PC-3 (cell line): ENCODE data around the gene LRCH1. TPM values are rescaled to one million over a fixed set of nuclear protein-coding genes. Genes with fewer than 3 reads are reported as not detected.

Experiments
- ATAC-seq: fragments of 200-7000 bp; cut with Tn5 transposase; 2 replicates; pipeline ENCODE4 v1.9.1; 2020; ENCODE audit warnings: mild to moderate bottlenecking, moderate library complexity
- BruUV-seq: library from RNA; stranded (reverse); fragments of 400-500 nt; replicated peaks from 2 replicates; lab custom pipeline; 2021; lab: Mats Ljungman, UMichigan
- CTCF ChIA-PET: fragments of 300-600 bp; sonication (Branson Sonifier 250); formaldehyde crosslinking; loops from one replicate; lab custom pipeline; 2022; ENCODE audit warnings: antibody characterized with exemption; lab: Charles Lee
- POLR2A ChIA-PET: fragments of 300-600 bp; sonication (Branson Sonifier 250); formaldehyde crosslinking; loops from one replicate; lab custom pipeline; 2022; ENCODE audit warnings: antibody characterized with exemption; ENCODE audit not compliant: unreplicated experiment; lab: Charles Lee
- DNase-seq: peaks from one replicate; pipeline ENCODE4 v3.0.0-alpha.2; 2015
- H2AFZ ChIP-seq: fragments of 300-600 bp; sonication (generic); 2 replicates; pipeline ENCODE4 v1.6.0; 2016; ENCODE audit warnings: antibody characterized with exemption, low read length
- H3F3A ChIP-seq: fragments of 300-600 bp; sonication (generic); one replicate; pipeline ENCODE4 v1.6.0; 2017; ENCODE audit warnings: antibody characterized with exemption, low read length, control low read depth, mild to moderate bottlenecking; ENCODE audit not compliant: unreplicated experiment
- H3K27ac ChIP-seq: fragments of 300-600 bp; sonication (generic); 2 replicates; pipeline ENCODE4 v1.5.1; 2016; ENCODE audit warnings: mild to moderate bottlenecking, low read length
- H3K27me3 ChIP-seq: fragments of 300-600 bp; sonication (generic); 2 replicates; pipeline ENCODE4 v1.6.1; 2016; ENCODE audit warnings: low read length, mixed read lengths
- H3K36me3 ChIP-seq: fragments of 300-600 bp; sonication (generic); 2 replicates; pipeline ENCODE4 v1.6.1; 2016; ENCODE audit warnings: low read depth, mixed run types, low read length, mixed read lengths
- H3K4me1 ChIP-seq: fragments of 300-600 bp; sonication (generic); 2 replicates; pipeline ENCODE4 v1.5.1; 2016; ENCODE audit warnings: low read length; ENCODE audit not compliant: insufficient read depth
- H3K4me2 ChIP-seq: fragments of 300-600 bp; sonication (generic); 2 replicates; pipeline ENCODE4 v1.6.0; 2016; ENCODE audit warnings: low read length
- H3K4me3 ChIP-seq: fragments of 300-600 bp; sonication (generic); 2 replicates; pipeline ENCODE4 v1.5.1; 2016; ENCODE audit warnings: mild to moderate bottlenecking, low read length, mixed read lengths
- H3K79me2 ChIP-seq: fragments of 300-600 bp; sonication (generic); 2 replicates; pipeline ENCODE4 v1.6.1; 2017; ENCODE audit warnings: low read length, mixed read lengths
- H3K9ac ChIP-seq: fragments of 300-600 bp; sonication (generic); 2 replicates; pipeline ENCODE4 v1.6.0; 2016; ENCODE audit warnings: mild to moderate bottlenecking, low read length
- H3K9me2 ChIP-seq: fragments of 300-600 bp; sonication (generic); replicated peaks from 2 replicates; pipeline ENCODE4 v1.6.1; 2016; ENCODE audit warnings: mixed run types, low read length, mixed read lengths
- H3K9me3 ChIP-seq: fragments of 300-600 bp; sonication (generic); 2 replicates; pipeline ENCODE4 v1.6.1; 2016; ENCODE audit warnings: low read length, mixed read lengths
- H4K20me1 ChIP-seq: fragments of 300-600 bp; sonication (generic); 2 replicates; pipeline ENCODE4 v1.6.1; 2016; ENCODE audit warnings: low read length, mixed read lengths
- CTCF ChIP-seq: fragments of 300-600 bp; sonication (generic); conservative IDR thresholded peaks from 2 replicates; pipeline ENCODE4 v1.5.1; 2017; ENCODE audit warnings: antibody characterized with exemption, low read depth, mild to moderate bottlenecking, low read length
- EZH2 ChIP-seq: fragments of 300-600 bp; sonication (generic); IDR thresholded peaks from one replicate; pipeline ENCODE4 v1.6.1; 2017; ENCODE audit warnings: antibody characterized with exemption, mild to moderate bottlenecking, low read length; ENCODE audit not compliant: unreplicated experiment
- EZH2phosphoT487 ChIP-seq: fragments of 300-600 bp; sonication (generic); IDR thresholded peaks from 2 replicates; pipeline ENCODE4 v1.6.1; 2018; ENCODE audit warnings: mild to moderate bottlenecking, antibody characterized with exemption, low read length, borderline replicate concordance
- intact Hi-C: fragments of 100-400 bp; cut with micrococcal nuclease; formaldehyde crosslinking; loops from 2 replicates; pipeline ENCODE4 v1.9.0; 2023
- total RNA-seq: library from RNA; depleted of rRNA; stranded (reverse); fragments of >200 nt; gene quantifications from 2 replicates; pipeline ENCODE4 v1.2.3, GENCODE V29; 2014

LRCH1 gene
- total RNA-seq, 1 experiment from 2014 or later: 4.3 TPM

DNA sequence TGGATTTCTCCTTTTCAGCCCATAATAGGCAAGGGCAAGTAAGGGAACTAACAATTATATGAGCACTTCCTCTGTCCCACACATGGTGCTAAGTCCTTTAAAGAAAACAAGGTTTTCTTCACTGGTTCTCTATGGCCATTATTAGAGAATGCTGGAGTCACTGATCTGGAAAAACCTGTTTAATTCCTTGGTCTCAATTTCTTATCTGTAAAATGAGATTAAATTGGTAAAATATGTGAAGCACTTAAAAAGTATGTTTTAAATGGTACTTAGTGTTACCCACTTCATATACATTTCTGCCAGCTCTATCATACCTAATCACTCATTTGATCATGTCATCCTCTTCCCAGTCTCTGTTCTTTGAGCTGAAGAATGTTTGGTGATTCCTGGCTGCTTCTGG lies 39.4 kb downstream of the LRCH1 start:
- Histone ChIP-seq H4K20me1 (peaks cover 6% of the 10 kb centered on the region; the same call in 1 of the 2 replicates), H3K9me2 (no peaks in the 10 kb centered on the region), H2AFZ (no peak overlapping the region), H3F3A (no peaks in the 10 kb centered on the region), H3K4me3 (no peak overlapping the region), H3K27ac (no peak overlapping the region), H3K36me3 (no peaks in the 10 kb centered on the region), H3K79me2 (peaks cover 76% of the 10 kb centered on the region), H3K4me1 (peaks cover 15% of the 10 kb centered on the region), H3K9ac (no peak overlapping the region), H3K9me3 (no peaks in the 10 kb centered on the region), H3K4me2 (no peak overlapping the region), H3K27me3 (no peaks in the 10 kb centered on the region)
- intact Hi-C loops: no loop called here
- no TSS peak for BruUV-seq
- DNase-seq (peak; percentile 3), ATAC-seq (no peak)
- ChIA-PET POLR2A (no interaction called here), CTCF (no interaction called here)
- no peak for TF ChIP-seq EZH2phosphoT487
- TF ChIP-seq EZH2: no peak
- TF ChIP-seq CTCF: no peak

- H3K9ac ChIP-seq: no peak overlapping the region
- POLR2A ChIA-PET: no interaction called here
- peaks cover 11% of the 10 kb centered on the region for H3K4me1 ChIP-seq
- H3K4me3 ChIP-seq: no peak overlapping the region
- H3K4me2 ChIP-seq: no peak overlapping the region
- BruUV-seq: no TSS peak
- H3K79me2 ChIP-seq: peaks cover 70% of the 10 kb centered on the region
- H4K20me1 ChIP-seq: peaks cover 6% of the 10 kb centered on the region; the same call in 1 of the 2 replicates
- DNase-seq (no peak), ATAC-seq (no peak)
- H3K27ac ChIP-seq: no peak overlapping the region
- H3K9me3 ChIP-seq: no peaks in the 10 kb centered on the region
- CTCF ChIA-PET: no interaction called here
- H3K9me2 ChIP-seq: no peaks in the 10 kb centered on the region
- H2AFZ ChIP-seq: no peak overlapping the region
- H3K36me3 ChIP-seq: no peaks in the 10 kb centered on the region
- H3F3A ChIP-seq: no peaks in the 10 kb centered on the region
- no peaks in the 10 kb centered on the region for H3K27me3 ChIP-seq
- intact Hi-C loops: no loop called here
- no peak for TF ChIP-seq CTCF
- TF ChIP-seq EZH2: no peak
- no peak for TF ChIP-seq EZH2phosphoT487
Observed at GRCh38 chr13:46593398-46593797, 40.4 kb downstream of the LRCH1 start.

DNA sequence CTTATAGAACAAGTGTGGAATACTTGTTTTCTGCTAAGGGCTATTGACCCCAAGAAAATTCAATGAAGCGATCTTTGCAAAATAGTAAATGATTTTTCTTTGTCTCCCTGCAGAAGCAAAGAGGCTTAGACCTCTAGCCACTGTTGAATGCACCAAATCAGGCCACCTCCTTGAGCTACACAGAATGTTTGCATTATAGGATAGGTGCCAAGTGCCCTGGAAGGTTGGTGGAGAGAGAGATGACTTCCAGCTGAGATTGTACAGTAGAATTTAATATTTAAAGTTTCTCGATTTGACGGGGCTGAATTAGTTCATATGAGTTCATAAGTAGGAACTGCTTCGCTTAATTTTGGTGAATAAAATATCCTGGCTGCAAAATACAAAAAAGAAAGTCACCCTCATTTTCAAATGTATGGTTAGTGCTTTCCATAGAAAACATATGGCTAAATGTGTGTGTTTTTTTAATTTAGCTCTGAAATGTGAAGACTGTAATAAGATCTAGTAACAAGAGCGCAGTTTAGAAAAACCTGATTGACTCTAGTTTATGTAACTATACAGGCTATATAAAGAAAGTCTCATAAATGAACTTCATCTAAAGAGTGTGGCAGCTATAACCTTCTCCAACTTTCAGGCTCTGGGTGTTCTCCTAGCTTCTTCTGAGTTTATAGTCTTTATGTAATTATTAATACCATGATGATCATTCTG lies 41.6 kb downstream of the LRCH1 start:
- H4K20me1 ChIP-seq: peaks cover 6% of the 10 kb centered on the region; the same call in 1 of the 2 replicates
- H3K4me2 ChIP-seq: no peak overlapping the region
- intact Hi-C loops: no loop called here

More for the DNA sequence above, 41.6 kb downstream of the LRCH1 start:
- POLR2A ChIA-PET: no interaction called here
- CTCF ChIA-PET: no interaction called here
- H3K27ac ChIP-seq: no peak overlapping the region
- BruUV-seq: no TSS peak
- no peak for DNase-seq
- no peak overlapping the region for H3K4me3 ChIP-seq
- H3K36me3 ChIP-seq: no peaks in the 10 kb centered on the region
- H3K9me3 ChIP-seq: no peaks in the 10 kb centered on the region
- H3K27me3 ChIP-seq: no peaks in the 10 kb centered on the region
- no peak for ATAC-seq
- TF ChIP-seq EZH2phosphoT487: no peak
- H3K9me2 ChIP-seq: no peaks in the 10 kb centered on the region
- H3K79me2 ChIP-seq: peaks cover 69% of the 10 kb centered on the region
- H3K9ac ChIP-seq: no peak overlapping the region
- peaks cover 11% of the 10 kb centered on the region for H3K4me1 ChIP-seq
- no peaks in the 10 kb centered on the region for H3F3A ChIP-seq
- no peak overlapping the region for H2AFZ ChIP-seq
